GM21717 (cell line): Measurements from ENCODE around the gene CCDC85B.

ENCODE experiments used
- ATAC-seq: cut with Tn5 transposase; IDR thresholded peaks from one replicate; pipeline ENCODE4 v1.9.1; 2021; ENCODE audit warnings: mild to moderate bottlenecking, moderate library complexity; ENCODE audit not compliant: unreplicated experiment

CCDC85B gene

GRCh38 chr11:65928667-65929066 is 38.2 kb downstream of the CCDC85B start:
- no peak for ATAC-seq

- ATAC-seq, result no peak
Measured at GRCh38 chr11:65931773-65932557, 41.5 kb downstream of the CCDC85B start.

- ATAC-seq, result no peak
Measured at GRCh38 chr11:65932558-65932919, 42.1 kb downstream of the CCDC85B start.

- no peak for ATAC-seq
Measured at GRCh38 chr11:65934014-65934413, 43.5 kb downstream of the CCDC85B start.

GRCh38 chr11:65937766-65938165 is 47.3 kb downstream of the CCDC85B start:
- no peak for ATAC-seq
